ENCODE results near the gene SMAD3.

The SMAD3 gene

GRCh38 chr15:67066959-67067853 lies 1.8 kb downstream of the SMAD3 start:
- H3K27ac ChIP-seq, result peak overlapping the region; percentile 76; the same call in 1 of the 2 replicates
- TF ChIP-seq CTCF (conservative IDR thresholded peaks at IDR 0.05), result no peak

GRCh38 chr15:67067930-67068551 lies 2.6 kb downstream of the SMAD3 start:
- no peak for TF ChIP-seq CTCF (conservative IDR thresholded peaks at IDR 0.05)
- H3K27ac ChIP-seq, result no peak overlapping the region

GRCh38 chr15:67068710-67069400 lies 3.5 kb downstream of the SMAD3 start:
- no peak overlapping the region for H3K27ac ChIP-seq
- TF ChIP-seq CTCF (conservative IDR thresholded peaks at IDR 0.05), result no peak

GRCh38 chr15:67070150-67070549 lies 4.7 kb downstream of the SMAD3 start:
- H3K27ac ChIP-seq, result no peak overlapping the region
- no peak for TF ChIP-seq CTCF (conservative IDR thresholded peaks at IDR 0.05)

- H3K27ac ChIP-seq, result no peak overlapping the region
- no peak for TF ChIP-seq CTCF (conservative IDR thresholded peaks at IDR 0.05)
These were observed 5.7 kb downstream of the SMAD3 start for GRCh38 chr15:67070892-67071664.

- no peak overlapping the region for H3K27ac ChIP-seq
- no peak for TF ChIP-seq CTCF (conservative IDR thresholded peaks at IDR 0.05)
These were observed 7.0 kb downstream of the SMAD3 start for GRCh38 chr15:67072442-67072841.

All from VCaP (cell line).